ENCODE data around the gene CGB8.

CGB8 gene

DNA sequence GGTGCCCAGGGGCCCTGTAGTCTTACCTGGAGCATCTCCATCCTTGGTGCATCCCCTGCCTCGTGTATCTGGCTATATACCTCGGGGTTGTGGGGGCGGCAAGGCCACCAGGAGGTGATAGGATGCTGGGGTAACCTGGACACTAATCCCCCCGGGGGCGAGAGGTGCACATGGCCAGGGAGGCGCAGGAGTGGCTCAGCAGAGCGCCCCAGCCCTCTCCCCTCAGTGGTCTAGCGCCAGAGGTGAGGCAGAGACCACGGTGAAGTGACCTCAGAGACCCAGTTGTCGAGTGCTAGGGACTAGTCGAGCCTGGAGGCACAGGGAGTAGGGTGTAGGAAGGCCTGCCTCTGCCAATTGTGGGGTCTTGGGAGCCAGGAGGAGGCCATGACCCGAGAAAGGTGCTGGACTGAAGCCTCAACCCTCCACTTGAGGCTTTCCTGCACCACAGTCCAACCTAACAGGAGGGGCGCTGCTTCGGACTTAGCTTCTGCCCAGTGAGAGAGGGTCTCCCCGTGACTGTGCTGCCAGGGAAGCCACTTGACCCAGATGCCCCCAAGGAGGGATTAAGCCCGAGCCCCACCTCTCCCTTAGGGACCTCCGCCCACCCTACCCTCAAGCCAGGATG, 31.8 kb downstream of the CGB8 start, which contains the start of gene LHB:
Gene LHB, minus strand, starts transcription at position 51 of the 625 bp plus-strand sequence. Its CDS starts 10 bp downstream, at position 41.
- no peak for DNase-seq
- intact Hi-C loops (cut with DNase I): no loop called here

DNA sequence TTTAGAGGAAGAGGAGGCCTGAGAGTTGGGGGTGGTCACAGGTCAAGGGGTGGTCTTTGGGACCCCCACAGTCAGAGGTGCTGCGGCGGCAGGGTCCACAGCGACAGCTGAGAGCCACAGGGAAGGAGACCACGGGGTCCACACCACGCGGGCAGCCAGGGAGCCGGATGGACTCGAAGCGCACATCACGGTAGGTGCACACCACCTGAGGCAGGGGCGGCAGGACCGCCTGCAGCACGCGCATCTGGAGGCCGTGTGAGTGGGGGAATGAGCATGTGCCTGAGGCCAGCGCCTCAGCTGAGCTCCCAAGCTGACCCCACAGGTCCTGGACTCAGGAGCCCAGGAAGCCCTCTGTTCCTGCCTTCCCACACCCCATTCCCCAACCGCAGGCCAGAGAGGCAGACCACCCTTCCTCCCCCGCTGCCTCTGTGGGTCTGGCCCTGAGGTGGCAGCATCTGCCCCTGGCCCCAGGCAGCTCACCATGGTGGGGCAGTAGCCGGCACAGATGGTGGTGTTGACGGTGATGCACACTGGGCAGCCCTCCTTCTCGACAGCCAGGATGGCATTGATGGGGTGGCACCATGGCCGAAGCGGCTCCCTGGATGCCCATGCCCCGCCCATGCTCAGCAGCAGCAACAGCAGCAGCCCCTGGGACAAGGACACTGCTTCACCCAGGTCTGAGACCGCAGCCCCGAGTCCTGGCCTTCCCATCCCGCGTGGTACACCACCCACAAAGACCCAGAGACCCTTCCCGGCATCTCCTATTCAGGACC, 32.7 kb downstream of the CGB8 start:
- DNase-seq: no peak
- intact Hi-C loops (cut with DNase I): no loop called here

GRCh38 chr19:49014870-49015255, 34.0 kb downstream of the CGB8 start:
- DNase-seq: no peak
- intact Hi-C loops (cut with DNase I): no loop called here

DNA sequence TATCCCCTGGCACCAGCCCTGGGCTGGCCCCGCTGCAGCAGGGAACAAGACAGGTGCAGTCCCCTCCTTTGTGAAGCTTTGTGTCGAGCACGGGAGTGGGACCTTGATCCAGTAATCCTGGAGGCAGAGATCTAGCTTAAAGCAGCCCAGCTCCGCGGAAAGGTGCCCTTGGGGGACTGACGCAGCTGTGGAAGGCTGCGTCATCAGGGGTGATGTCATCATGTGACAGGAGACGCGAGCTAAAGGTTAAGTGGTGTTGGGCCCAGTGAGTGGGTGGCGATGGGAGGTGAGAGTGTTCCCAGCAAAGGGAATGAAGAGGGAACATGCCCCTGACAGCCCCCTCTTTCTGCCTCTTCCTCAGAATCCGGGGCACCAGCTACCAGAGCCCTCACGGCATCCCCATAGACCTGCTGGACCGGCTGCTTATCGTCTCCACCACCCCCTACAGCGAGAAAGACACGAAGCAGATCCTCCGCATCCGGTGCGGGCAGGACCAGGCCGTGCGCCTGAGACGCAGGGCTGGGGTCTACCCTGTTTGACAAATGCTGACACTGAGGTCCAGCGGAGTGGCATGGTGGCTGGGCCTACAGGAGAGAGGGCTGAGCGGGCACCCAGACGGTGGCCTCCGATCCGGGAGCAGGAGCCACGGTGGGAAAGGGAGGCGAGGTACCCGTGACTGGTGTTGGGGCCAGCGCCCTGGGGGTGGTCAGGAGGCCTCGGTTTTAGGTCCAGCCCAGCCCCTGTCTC, 34.6 kb downstream of the CGB8 start:
- intact Hi-C loops (cut with DNase I): no loop called here
- no peak for DNase-seq

GRCh38 chr19:49011194-49011593, 37.7 kb downstream of the CGB8 start:
- intact Hi-C loops (cut with DNase I): no loop called here

DNA sequence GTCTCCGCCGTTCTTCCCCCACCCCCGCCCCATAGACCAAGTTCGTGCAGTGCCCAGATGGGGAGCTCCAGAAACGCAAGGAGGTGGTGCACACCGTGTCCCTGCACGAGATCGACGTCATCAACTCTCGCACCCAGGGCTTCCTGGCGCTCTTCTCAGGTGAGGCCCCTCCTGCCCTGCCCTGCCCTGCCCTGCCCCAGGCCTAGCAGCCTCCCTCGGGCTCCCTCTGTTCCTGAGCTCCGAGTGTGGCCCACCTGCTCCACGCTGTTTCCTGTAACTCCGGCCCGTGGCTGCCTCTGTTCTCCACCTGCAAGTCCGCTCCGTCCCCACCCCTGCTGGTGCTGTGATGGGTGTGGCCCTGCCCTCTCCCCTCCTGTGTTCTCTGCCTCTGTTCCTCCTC, 38.5 kb downstream of the CGB8 start:
- DNase-seq: no peak
- intact Hi-C loops (cut with DNase I): no loop called here

More at GRCh38 chr19:49011194-49011593, 37.7 kb downstream of the CGB8 start:
- no peak for DNase-seq

DNA sequence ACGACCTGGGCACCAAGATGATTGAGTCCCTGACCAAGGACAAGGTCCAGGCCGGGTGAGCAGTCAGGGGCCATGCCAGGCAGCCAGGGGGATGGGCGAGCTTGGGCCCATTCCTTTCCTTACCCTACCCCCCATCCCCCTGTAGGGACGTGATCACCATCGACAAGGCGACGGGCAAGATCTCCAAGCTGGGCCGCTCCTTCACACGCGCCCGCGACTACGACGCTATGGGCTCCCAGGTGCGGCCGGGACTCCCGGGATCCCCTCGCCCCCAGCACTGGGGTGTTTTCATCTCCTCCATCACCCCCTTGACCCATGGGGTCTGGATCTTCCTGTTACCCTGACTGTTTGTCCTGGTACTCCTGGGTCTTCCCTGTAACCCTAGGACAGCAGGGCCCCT, 39.1 kb downstream of the CGB8 start:
- DNase-seq: no peak
- intact Hi-C loops (cut with DNase I): no loop called here

DNA sequence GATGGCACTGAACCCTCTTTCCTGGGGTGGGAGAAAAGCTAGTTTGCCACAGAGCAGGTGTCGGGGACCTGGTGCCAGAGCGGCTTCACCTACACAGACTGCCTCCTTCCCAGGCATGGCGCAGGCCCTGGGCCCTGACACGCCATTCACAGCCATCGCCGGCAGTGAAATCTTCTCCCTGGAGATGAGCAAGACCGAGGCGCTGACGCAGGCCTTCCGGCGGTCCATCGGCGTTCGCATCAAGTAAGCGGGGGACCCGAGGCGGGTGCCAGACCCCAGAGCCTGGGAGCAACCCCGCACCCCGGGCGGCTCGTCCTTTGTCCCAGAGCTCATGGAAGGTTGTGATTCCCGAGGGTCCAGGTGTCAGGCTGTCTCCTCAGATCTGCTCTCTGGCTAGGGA, 42.0 kb downstream of the CGB8 start:
- intact Hi-C loops (cut with DNase I): no loop called here

DNA sequence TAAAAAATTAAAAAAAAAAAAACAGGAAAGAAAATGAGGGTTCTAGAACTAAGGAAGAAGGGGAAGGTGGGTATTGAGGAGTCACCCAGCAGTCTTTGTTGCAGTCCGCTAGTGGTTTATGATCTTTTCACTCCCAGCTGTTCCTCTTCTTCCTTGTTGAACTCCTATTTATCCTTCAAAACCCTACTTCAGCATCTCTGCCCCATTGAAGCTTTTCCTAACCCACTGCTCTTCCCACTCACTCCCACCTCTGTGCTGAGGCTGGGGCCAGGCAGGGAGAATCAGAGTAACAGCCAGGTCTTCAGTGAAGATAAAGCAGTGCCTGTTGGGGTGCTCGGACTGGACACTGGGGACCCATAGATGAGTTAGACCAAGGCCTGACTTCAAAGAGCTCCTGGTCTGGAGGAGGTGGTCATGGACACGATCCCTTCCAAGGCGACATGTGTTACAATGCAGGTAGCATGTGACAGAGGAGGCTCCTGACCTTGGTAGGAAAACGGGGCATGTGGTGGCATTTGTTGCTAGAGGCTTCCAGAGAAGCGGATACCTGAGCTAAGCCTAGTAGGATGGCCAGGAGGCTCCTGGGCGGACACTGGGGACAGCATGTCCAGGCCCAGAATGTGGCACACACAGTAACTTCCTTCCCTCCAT, 43.8 kb downstream of the CGB8 start:
- DNase-seq: no peak
- intact Hi-C loops (cut with DNase I): no loop called here

More for the DNA sequence above, 42.0 kb downstream of the CGB8 start:
- no peak for DNase-seq

DNA sequence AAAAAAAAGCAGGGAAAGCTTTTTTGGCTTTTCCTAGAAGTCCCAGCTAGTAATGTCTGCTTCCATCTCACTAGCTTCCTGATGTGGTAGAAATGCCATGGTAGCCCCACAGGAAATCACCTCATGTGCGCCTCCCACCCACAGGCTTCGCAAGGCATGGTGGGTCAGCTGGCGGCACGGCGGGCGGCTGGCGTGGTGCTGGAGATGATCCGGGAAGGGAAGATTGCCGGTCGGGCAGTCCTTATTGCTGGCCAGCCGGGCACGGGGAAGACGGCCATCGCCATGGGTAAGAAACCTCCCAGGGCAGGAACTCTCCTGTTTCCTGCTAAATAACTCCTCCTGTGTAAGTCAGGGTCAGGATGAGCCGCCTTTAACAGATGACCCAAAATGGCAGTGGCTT, 44.8 kb downstream of the CGB8 start:
- no peak for DNase-seq
- intact Hi-C loops (cut with DNase I): no loop called here

- DNase-seq: peak in 35 of 42 donors; percentile 12 to 71 (median 49)
- intact Hi-C loops (cut with DNase I): no loop called here
Measured at GRCh38 chr19:48999481-49000325, 49.2 kb downstream of the CGB8 start.

DNA sequence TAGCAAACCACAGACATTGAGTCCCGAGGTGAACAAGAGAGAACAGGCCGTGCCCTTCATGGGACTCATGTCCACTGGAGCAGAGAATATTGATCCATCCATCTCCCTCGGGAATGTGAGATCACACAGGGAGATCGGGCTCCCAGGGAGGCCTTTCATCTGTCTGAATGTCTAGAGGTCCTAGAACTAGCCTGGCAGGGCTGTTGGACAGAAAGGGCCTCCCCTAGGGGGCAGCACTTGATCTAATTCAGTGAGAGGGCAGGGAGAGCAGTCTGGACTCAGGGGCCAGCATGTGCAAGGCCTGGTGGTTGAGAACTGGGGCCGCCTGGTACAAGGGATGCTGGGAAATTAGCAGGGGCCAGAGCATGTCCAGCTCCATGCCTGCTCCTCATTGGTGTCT, 50.9 kb downstream of the CGB8 start:
- intact Hi-C loops (cut with DNase I): no loop called here

More for the DNA sequence above, 50.9 kb downstream of the CGB8 start:
- peak in 13 of 42 donors; percentile 18 to 50 (median 39) for DNase-seq
